Measurements from ENCODE around the gene GALNT3.

DNA sequence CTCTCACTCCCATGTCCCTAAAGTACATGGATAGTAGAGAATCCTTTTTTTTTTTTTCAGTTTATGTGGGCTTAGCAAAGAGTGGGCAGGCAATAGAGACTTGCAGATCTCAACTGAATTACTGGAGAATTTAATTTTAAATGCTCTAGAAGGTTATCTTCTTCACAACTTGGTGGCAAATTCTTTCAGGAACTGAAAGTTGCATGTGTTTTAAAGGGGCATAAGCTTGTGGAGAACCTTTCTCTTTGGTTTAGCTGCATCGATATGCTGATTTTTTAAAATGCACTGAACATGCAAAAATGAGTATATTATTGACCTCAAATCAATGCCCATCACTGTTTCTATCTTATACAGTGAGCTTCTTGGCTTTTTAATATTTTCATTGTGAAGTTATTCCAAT lies 24.9 kb upstream of the GALNT3 start:
- TF ChIP-seq TCF12 (IDR thresholded peaks at IDR 0.05) (no peak), RXRA (IDR thresholded peaks at IDR 0.05; ENCODE audit: borderline replicate concordance, low read depth) (no peak), CTCF (IDR thresholded peaks at IDR 0.05) (no peak), CHD2 (IDR thresholded peaks at IDR 0.05; ENCODE audit: low read length, partially characterized antibody) (no peak)
- TF ChIP-seq, protein P1, sequence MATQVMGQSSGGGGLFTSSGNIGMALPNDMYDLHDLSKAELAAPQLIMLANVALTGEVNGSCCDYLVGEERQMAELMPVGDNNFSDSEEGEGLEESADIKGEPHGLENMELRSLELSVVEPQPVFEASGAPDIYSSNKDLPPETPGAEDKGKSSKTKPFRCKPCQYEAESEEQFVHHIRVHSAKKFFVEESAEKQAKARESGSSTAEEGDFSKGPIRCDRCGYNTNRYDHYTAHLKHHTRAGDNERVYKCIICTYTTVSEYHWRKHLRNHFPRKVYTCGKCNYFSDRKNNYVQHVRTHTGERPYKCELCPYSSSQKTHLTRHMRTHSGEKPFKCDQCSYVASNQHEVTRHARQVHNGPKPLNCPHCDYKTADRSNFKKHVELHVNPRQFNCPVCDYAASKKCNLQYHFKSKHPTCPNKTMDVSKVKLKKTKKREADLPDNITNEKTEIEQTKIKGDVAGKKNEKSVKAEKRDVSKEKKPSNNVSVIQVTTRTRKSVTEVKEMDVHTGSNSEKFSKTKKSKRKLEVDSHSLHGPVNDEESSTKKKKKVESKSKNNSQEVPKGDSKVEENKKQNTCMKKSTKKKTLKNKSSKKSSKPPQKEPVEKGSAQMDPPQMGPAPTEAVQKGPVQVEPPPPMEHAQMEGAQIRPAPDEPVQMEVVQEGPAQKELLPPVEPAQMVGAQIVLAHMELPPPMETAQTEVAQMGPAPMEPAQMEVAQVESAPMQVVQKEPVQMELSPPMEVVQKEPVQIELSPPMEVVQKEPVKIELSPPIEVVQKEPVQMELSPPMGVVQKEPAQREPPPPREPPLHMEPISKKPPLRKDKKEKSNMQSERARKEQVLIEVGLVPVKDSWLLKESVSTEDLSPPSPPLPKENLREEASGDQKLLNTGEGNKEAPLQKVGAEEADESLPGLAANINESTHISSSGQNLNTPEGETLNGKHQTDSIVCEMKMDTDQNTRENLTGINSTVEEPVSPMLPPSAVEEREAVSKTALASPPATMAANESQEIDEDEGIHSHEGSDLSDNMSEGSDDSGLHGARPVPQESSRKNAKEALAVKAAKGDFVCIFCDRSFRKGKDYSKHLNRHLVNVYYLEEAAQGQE (IDR thresholded peaks at IDR 0.05; ENCODE audit: low read depth, low read length): no peak
- TF ChIP-seq, protein P2, sequence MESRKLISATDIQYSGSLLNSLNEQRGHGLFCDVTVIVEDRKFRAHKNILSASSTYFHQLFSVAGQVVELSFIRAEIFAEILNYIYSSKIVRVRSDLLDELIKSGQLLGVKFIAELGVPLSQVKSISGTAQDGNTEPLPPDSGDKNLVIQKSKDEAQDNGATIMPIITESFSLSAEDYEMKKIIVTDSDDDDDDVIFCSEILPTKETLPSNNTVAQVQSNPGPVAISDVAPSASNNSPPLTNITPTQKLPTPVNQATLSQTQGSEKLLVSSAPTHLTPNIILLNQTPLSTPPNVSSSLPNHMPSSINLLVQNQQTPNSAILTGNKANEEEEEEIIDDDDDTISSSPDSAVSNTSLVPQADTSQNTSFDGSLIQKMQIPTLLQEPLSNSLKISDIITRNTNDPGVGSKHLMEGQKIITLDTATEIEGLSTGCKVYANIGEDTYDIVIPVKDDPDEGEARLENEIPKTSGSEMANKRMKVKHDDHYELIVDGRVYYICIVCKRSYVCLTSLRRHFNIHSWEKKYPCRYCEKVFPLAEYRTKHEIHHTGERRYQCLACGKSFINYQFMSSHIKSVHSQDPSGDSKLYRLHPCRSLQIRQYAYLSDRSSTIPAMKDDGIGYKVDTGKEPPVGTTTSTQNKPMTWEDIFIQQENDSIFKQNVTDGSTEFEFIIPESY (IDR thresholded peaks at IDR 0.05; ENCODE audit: borderline replicate concordance, low read depth): no peak
